Loucy (cell line): ENCODE results near the gene MMP28.

Source experiments
- H2AFZ ChIP-seq: fragments of 200-600 bp; sonication (generic); 2 replicates; pipeline ENCODE4 v1.6.0; 2016; ENCODE audit warnings: antibody characterized with exemption, mild to moderate bottlenecking, low read length, moderate library complexity
- H3F3A ChIP-seq: fragments of 200-600 bp; 2 replicates; pipeline ENCODE4 v1.6.0; 2016; ENCODE audit warnings: antibody characterized with exemption, low read depth, mild to moderate bottlenecking
- H3K27me3 ChIP-seq: fragments of 200-600 bp; sonication (generic); 2 replicates; pipeline ENCODE4 v1.6.1; 2014; ENCODE audit warnings: low read length, mild to moderate bottlenecking; ENCODE audit not compliant: insufficient read depth, poor library complexity, severe bottlenecking
- H3K36me3 ChIP-seq: fragments of 200-600 bp; sonication (generic); 2 replicates; pipeline ENCODE4 v1.6.1; 2016; ENCODE audit warnings: low read length; ENCODE audit not compliant: insufficient read depth
- H3K4me1 ChIP-seq: fragments of 200-600 bp; sonication (generic); 2 replicates; pipeline ENCODE4 v1.5.1; 2014; ENCODE audit warnings: low read length, mild to moderate bottlenecking; ENCODE audit not compliant: insufficient read depth, poor library complexity, severe bottlenecking
- H3K4me2 ChIP-seq: fragments of 200-600 bp; sonication (generic); 2 replicates; pipeline ENCODE4 v1.6.0; 2014; ENCODE audit warnings: antibody characterized with exemption, low read length, low read depth, mild to moderate bottlenecking; ENCODE audit not compliant: poor library complexity, severe bottlenecking
- H3K4me3 ChIP-seq: fragments of 200-600 bp; sonication (generic); 2 replicates; pipeline ENCODE4 v1.5.1; 2014; ENCODE audit warnings: low read length, mild to moderate bottlenecking, mixed read lengths; ENCODE audit not compliant: poor library complexity, severe bottlenecking
- H3K79me2 ChIP-seq: fragments of 200-600 bp; sonication (generic); 2 replicates; pipeline ENCODE4 v1.6.1; 2014; ENCODE audit warnings: low read length; ENCODE audit not compliant: insufficient read depth
- H3K9ac ChIP-seq: fragments of 200-600 bp; sonication (generic); 2 replicates; pipeline ENCODE4 v1.6.0; 2014; ENCODE audit warnings: mild to moderate bottlenecking, low read depth, low read length, moderate library complexity; ENCODE audit not compliant: poor library complexity, severe bottlenecking
- H3K9me2 ChIP-seq: fragments of 200-600 bp; sonication (generic); replicated peaks from 2 replicates; pipeline ENCODE4 v1.6.1; 2016; ENCODE audit warnings: low read depth, low read length, mixed read lengths
- H3K9me3 ChIP-seq: fragments of 200-600 bp; sonication (generic); 2 replicates; pipeline ENCODE4 v1.6.1; 2014; ENCODE audit warnings: mild to moderate bottlenecking, antibody characterized with exemption, low read length, low read depth; ENCODE audit not compliant: insufficient read depth
- H4K20me1 ChIP-seq: fragments of 200-600 bp; sonication (generic); 2 replicates; pipeline ENCODE4 v1.6.0; 2014; ENCODE audit warnings: antibody characterized with exemption, low read length, mild to moderate bottlenecking; ENCODE audit not compliant: insufficient read depth, poor library complexity, severe bottlenecking
- CTCF ChIP-seq: fragments of 200-600 bp; sonication (generic); conservative IDR thresholded peaks from 2 replicates; pipeline ENCODE4 v1.5.1; 2014; ENCODE audit warnings: mild to moderate bottlenecking, antibody characterized with exemption, low read length
- EZH2phosphoT487 ChIP-seq: fragments of 200-600 bp; IDR thresholded peaks from 2 replicates; pipeline ENCODE4 v1.6.1; 2018; ENCODE audit warnings: antibody characterized with exemption, mild to moderate bottlenecking, moderate library complexity, borderline replicate concordance

Gene MMP28

GRCh38 chr17:35842239-35842638 is 46.8 kb upstream of the MMP28 start:
- H3K79me2 ChIP-seq = no peaks in the 10 kb centered on the region
- H3K27me3 ChIP-seq = no peaks in the 10 kb centered on the region
- no peak overlapping the region for H3K9ac ChIP-seq
- H3K9me2 ChIP-seq = no peaks in the 10 kb centered on the region
- no peak overlapping the region for H2AFZ ChIP-seq
- H3K36me3 ChIP-seq = peaks cover 88% of the 10 kb centered on the region
- H3K4me1 ChIP-seq = no peaks in the 10 kb centered on the region
- no peaks in the 10 kb centered on the region for H3F3A ChIP-seq
- TF ChIP-seq EZH2phosphoT487 = no peak
- TF ChIP-seq CTCF = no peak
- no peak overlapping the region for H3K4me2 ChIP-seq
- no peaks in the 10 kb centered on the region for H4K20me1 ChIP-seq
- no peak overlapping the region for H3K4me3 ChIP-seq
- no peaks in the 10 kb centered on the region for H3K9me3 ChIP-seq

- Histone ChIP-seq H3K79me2 (no peaks in the 10 kb centered on the region), H3K4me1 (no peaks in the 10 kb centered on the region), H3K36me3 (peaks cover 92% of the 10 kb centered on the region), H3K27me3 (no peaks in the 10 kb centered on the region), H3K4me3 (no peak overlapping the region), H3K9me2 (no peaks in the 10 kb centered on the region), H3K9me3 (no peaks in the 10 kb centered on the region), H3K4me2 (no peak overlapping the region), H4K20me1 (no peaks in the 10 kb centered on the region), H3K9ac (no peak overlapping the region), H3F3A (no peaks in the 10 kb centered on the region), H2AFZ (no peak overlapping the region)
- no peak for TF ChIP-seq CTCF
- no peak for TF ChIP-seq EZH2phosphoT487
Observed at GRCh38 chr17:35841505-35841904, 46.1 kb upstream of the MMP28 start.

GRCh38 chr17:35841101-35841500 is 45.7 kb upstream of the MMP28 start:
- Histone ChIP-seq H3K4me1 (no peaks in the 10 kb centered on the region), H4K20me1 (no peaks in the 10 kb centered on the region)
- no peak for TF ChIP-seq EZH2phosphoT487
- no peak for TF ChIP-seq CTCF

More at GRCh38 chr17:35841101-35841500, 45.7 kb upstream of the MMP28 start:
- no peaks in the 10 kb centered on the region for H3K9me2 ChIP-seq
- peaks cover 92% of the 10 kb centered on the region for H3K36me3 ChIP-seq
- no peak overlapping the region for H3K4me2 ChIP-seq
- no peaks in the 10 kb centered on the region for H3F3A ChIP-seq
- no peak overlapping the region for H3K9ac ChIP-seq
- H3K4me3 ChIP-seq = no peak overlapping the region
- no peak overlapping the region for H2AFZ ChIP-seq
- no peaks in the 10 kb centered on the region for H3K9me3 ChIP-seq
- no peaks in the 10 kb centered on the region for H3K27me3 ChIP-seq
- H3K79me2 ChIP-seq = no peaks in the 10 kb centered on the region
